ENCODE results near the gene NHLRC3. TPM values are rescaled to one million over a fixed set of nuclear protein-coding genes. Genes with fewer than 3 reads are reported as not detected.

The NHLRC3 gene
- total RNA-seq, 5 donors from 2014 or later (not counting 1 experiment from before 2014, with no cell fraction given) = 16.0 to 22.3 (median 21.8) TPM

DNA sequence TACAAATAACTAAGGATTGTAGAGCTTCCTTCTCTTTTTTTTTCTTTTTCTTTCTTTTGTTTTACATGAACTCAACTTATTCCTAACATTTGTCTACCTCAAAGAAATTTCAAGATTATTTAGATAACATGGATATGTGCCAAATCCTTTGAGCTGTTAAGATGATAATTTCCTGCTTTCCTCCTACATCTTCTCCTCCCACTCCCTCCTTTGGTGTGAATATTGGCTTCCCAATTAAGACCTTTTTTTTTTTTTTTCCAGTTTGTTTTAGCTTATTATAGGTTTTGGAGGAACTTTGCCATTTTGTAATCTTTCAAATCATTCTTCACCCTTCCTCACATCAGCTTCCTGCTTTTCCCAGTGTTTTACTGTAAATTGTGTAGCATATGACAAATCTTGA lies 10.6 kb downstream of the NHLRC3 start:
- no peaks in the 10 kb centered on the region for H3K27me3 Mint-ChIP-seq
- peaks cover 0 to 9% of the 10 kb centered on the region in 2 donors for H3K36me3 ChIP-seq (ENCODE audit: control insufficient read depth in 2 of 2, extremely low read depth in 1 of 2, insufficient read depth in 1 of 2, low read length in 1 of 2)
- H3K36me3 Mint-ChIP-seq = peaks cover 23% of the 10 kb centered on the region
- no peak overlapping the region for H3K4me3 ChIP-seq (ENCODE audit: control insufficient read depth in 1 of 2, extremely low read depth in 1 of 2, low read length in 1 of 2)
- no peak for ATAC-seq (replicated peaks in 1 of 4)
- H3K9me3 Mint-ChIP-seq = no peaks in the 10 kb centered on the region
- no peaks in the 10 kb centered on the region for H3K9me3 ChIP-seq
- ChIA-PET POLR2A (no interaction called here), CTCF (interaction anchor here (0.6 to 1.9 kb wide), 7 partner anchors 10 to 567 kb away, joined by 3 to 8 read pairs (median 5); partner anchors contain the start of gene PROSER1 (in 1 of the 2))
- no peak overlapping the region for H3K27ac ChIP-seq (ENCODE audit: low read length)
- no peaks in the 10 kb centered on the region for H3K4me1 ChIP-seq (ENCODE audit: control insufficient read depth in 1 of 2, extremely low read depth in 1 of 2, insufficient read depth in 2 of 2, low read length in 2 of 2)
- no peak overlapping the region for H3K4me3 Mint-ChIP-seq
- peaks cover 0 to 1% (median 0%) of the 10 kb centered on the region in 3 donors for H3K4me1 Mint-ChIP-seq
- no peak for DNase-seq
- no peaks in the 10 kb centered on the region for H3K27me3 ChIP-seq (replicated peaks in 1 of 2; ENCODE audit: control insufficient read depth in 2 of 2, extremely low read depth in 1 of 2, insufficient read depth in 2 of 2, low read length in 1 of 2)
- H3K27ac Mint-ChIP-seq = no peak overlapping the region

DNA sequence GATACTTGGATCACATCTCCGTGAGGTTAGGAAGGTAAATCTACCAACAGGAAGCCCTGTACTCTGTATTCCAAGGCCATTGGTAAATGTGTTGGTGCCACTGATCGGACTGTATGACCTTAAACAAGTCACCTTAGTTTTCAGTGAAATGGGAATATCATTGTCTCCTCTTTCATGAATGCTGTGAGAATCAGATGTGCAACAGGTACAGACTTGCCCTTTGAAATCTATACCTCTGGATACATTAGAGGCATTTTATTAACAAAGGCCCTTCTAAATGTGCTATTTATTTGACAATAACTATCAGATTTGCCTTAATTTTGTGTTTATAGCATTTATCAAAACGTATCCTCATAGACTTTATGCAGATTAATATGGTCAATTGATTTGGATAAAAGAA lies 11.0 kb downstream of the NHLRC3 start:
- POLR2A ChIA-PET = no interaction called here
- no peaks in the 10 kb centered on the region for H3K9me3 Mint-ChIP-seq
- no peaks in the 10 kb centered on the region for H3K27me3 ChIP-seq (replicated peaks in 1 of 2; ENCODE audit: control insufficient read depth in 2 of 2, extremely low read depth in 1 of 2, insufficient read depth in 2 of 2, low read length in 1 of 2)
- H3K36me3 ChIP-seq (ENCODE audit: control insufficient read depth in 2 of 2, extremely low read depth in 1 of 2, insufficient read depth in 1 of 2, low read length in 1 of 2) = peaks cover 0 to 5% of the 10 kb centered on the region in 2 donors
- no peaks in the 10 kb centered on the region for H3K4me1 ChIP-seq (ENCODE audit: control insufficient read depth in 1 of 2, extremely low read depth in 1 of 2, insufficient read depth in 2 of 2, low read length in 2 of 2)
- H3K4me1 Mint-ChIP-seq = peaks cover 3 to 5% (median 4%) of the 10 kb centered on the region in 3 donors
- no peak overlapping the region for H3K27ac ChIP-seq (ENCODE audit: low read length)
- ATAC-seq (replicated peaks in 1 of 4) = no peak
- 100% methylated on average over 1 of the region's 3 CpGs for WGBS (ENCODE audit: insufficient coverage)
- CTCF ChIA-PET = interaction anchor here in 1 of 2 donors (0.6 to 1.4 kb wide), 3 partner anchors 77 to 564 kb away, joined by 3 to 5 read pairs (median 5); no protein-coding TSS in a partner anchor
- no peaks in the 10 kb centered on the region for H3K9me3 ChIP-seq
- no peak overlapping the region for H3K4me3 ChIP-seq (ENCODE audit: control insufficient read depth in 1 of 2, extremely low read depth in 1 of 2, low read length in 1 of 2)
- DNase-seq = no peak
- no peak overlapping the region for H3K4me3 Mint-ChIP-seq
- H3K27ac Mint-ChIP-seq = no peak overlapping the region
- H3K36me3 Mint-ChIP-seq = peaks cover 23% of the 10 kb centered on the region
- H3K27me3 Mint-ChIP-seq = no peaks in the 10 kb centered on the region

GRCh38 chr13:39051157-39051556 lies 12.9 kb downstream of the NHLRC3 start:
- POLR2A ChIA-PET = no interaction called here
- Mint-ChIP-seq H3K9me3 (peaks cover 0 to 3% (median 3%) of the 10 kb centered on the region in 3 donors), H3K4me3 (no peak overlapping the region), H3K4me1 (peaks cover 6 to 10% (median 6%) of the 10 kb centered on the region in 3 donors), H3K27me3 (no peaks in the 10 kb centered on the region), H3K27ac (no peak overlapping the region), H3K36me3 (peaks cover 19% of the 10 kb centered on the region)
- ATAC-seq (replicated peaks in 1 of 4) (no peak), DNase-seq (peak in 1 of 35 experiments; percentile 54)
- Histone ChIP-seq H3K4me1 (ENCODE audit: control insufficient read depth in 1 of 2, extremely low read depth in 1 of 2, insufficient read depth in 2 of 2, low read length in 2 of 2) (no peaks in the 10 kb centered on the region), H3K27ac (ENCODE audit: low read length) (no peak overlapping the region), H3K27me3 (replicated peaks in 1 of 2; ENCODE audit: control insufficient read depth in 2 of 2, extremely low read depth in 1 of 2, insufficient read depth in 2 of 2, low read length in 1 of 2) (no peaks in the 10 kb centered on the region), H3K9me3 (no peaks in the 10 kb centered on the region), H3K36me3 (ENCODE audit: control insufficient read depth in 2 of 2, extremely low read depth in 1 of 2, insufficient read depth in 1 of 2, low read length in 1 of 2) (peaks cover 0 to 3% of the 10 kb centered on the region in 2 donors), H3K4me3 (ENCODE audit: control insufficient read depth in 1 of 2, extremely low read depth in 1 of 2, low read length in 1 of 2) (no peak overlapping the region)
- no CpG with 5 or more reads among the region's 1 CpG for WGBS (ENCODE audit: insufficient coverage)
- CTCF ChIA-PET = interaction anchor here (0.6 to 2.1 kb wide), 11 partner anchors 14 to 632 kb away, joined by 3 to 33 read pairs (median 4); partner anchors contain the start of gene PROSER1 (in 1 of the 2)

- H3K4me3 Mint-ChIP-seq = no peak overlapping the region
- H3K4me1 Mint-ChIP-seq = peaks cover 17 to 25% (median 21%) of the 10 kb centered on the region in 3 donors
- ChIA-PET POLR2A (no interaction called here), CTCF (no interaction called here)
- Histone ChIP-seq H3K27ac (ENCODE audit: low read length) (no peak overlapping the region), H3K4me3 (ENCODE audit: control insufficient read depth in 1 of 2, extremely low read depth in 1 of 2, low read length in 1 of 2) (no peak overlapping the region), H3K9me3 (no peaks in the 10 kb centered on the region), H3K36me3 (ENCODE audit: control insufficient read depth in 2 of 2, extremely low read depth in 1 of 2, insufficient read depth in 1 of 2, low read length in 1 of 2) (peaks cover 0 to 3% of the 10 kb centered on the region in 2 donors), H3K4me1 (ENCODE audit: control insufficient read depth in 1 of 2, extremely low read depth in 1 of 2, insufficient read depth in 2 of 2, low read length in 2 of 2) (no peaks in the 10 kb centered on the region), H3K27me3 (replicated peaks in 1 of 2; ENCODE audit: control insufficient read depth in 2 of 2, extremely low read depth in 1 of 2, insufficient read depth in 2 of 2, low read length in 1 of 2) (no peaks in the 10 kb centered on the region)
- 85% methylated on average over 5 of the region's 6 CpGs for WGBS (ENCODE audit: insufficient coverage)
- no peaks in the 10 kb centered on the region for H3K27me3 Mint-ChIP-seq
- ATAC-seq (replicated peaks in 1 of 4) = no peak
- no peak for DNase-seq
- H3K9me3 Mint-ChIP-seq = peaks cover 0 to 3% (median 3%) of the 10 kb centered on the region in 3 donors
- peaks cover 26% of the 10 kb centered on the region for H3K36me3 Mint-ChIP-seq
- no peak overlapping the region for H3K27ac Mint-ChIP-seq
Measured at GRCh38 chr13:39052944-39053343, 14.7 kb downstream of the NHLRC3 start.

DNA sequence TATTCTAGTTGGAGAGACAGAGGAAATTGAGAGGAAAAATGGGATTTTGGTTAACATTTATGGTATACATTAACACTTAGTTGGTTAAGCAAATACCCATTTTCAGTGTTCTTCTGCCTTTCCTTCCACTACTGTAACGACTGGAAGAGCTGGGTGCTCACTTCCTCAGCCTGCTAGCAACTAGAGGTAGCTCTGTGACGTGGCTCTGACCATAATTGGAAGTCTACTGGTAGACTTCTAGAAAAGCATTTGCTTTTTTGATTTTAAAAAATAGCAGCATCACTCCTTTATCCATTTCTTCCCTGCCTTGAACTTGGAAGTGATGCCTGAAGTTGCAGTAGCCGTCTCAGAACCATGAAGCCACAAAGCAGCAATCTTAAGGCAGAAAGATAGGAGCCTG lies 15.9 kb downstream of the NHLRC3 start:
- POLR2A ChIA-PET = no interaction called here
- Mint-ChIP-seq H3K4me3 (no peak overlapping the region), H3K27ac (no peak overlapping the region), H3K27me3 (no peaks in the 10 kb centered on the region), H3K9me3 (peaks cover 0 to 3% (median 3%) of the 10 kb centered on the region in 3 donors), H3K36me3 (peaks cover 26% of the 10 kb centered on the region), H3K4me1 (peaks cover 29 to 35% (median 32%) of the 10 kb centered on the region in 3 donors)
- no CpG with 5 or more reads among the region's 3 CpGs for WGBS (ENCODE audit: insufficient coverage)
- peaks cover 0 to 3% of the 10 kb centered on the region in 2 donors for H3K36me3 ChIP-seq (ENCODE audit: control insufficient read depth in 2 of 2, extremely low read depth in 1 of 2, insufficient read depth in 1 of 2, low read length in 1 of 2)
- H3K9me3 ChIP-seq = no peaks in the 10 kb centered on the region
- no peak for ATAC-seq (replicated peaks in 1 of 4)
- no peaks in the 10 kb centered on the region for H3K4me1 ChIP-seq (ENCODE audit: control insufficient read depth in 1 of 2, extremely low read depth in 1 of 2, insufficient read depth in 2 of 2, low read length in 2 of 2)
- H3K27ac ChIP-seq (ENCODE audit: low read length) = no peak overlapping the region
- DNase-seq = no peak
- no peak overlapping the region for H3K4me3 ChIP-seq (ENCODE audit: control insufficient read depth in 1 of 2, extremely low read depth in 1 of 2, low read length in 1 of 2)
- H3K27me3 ChIP-seq (replicated peaks in 1 of 2; ENCODE audit: control insufficient read depth in 2 of 2, extremely low read depth in 1 of 2, insufficient read depth in 2 of 2, low read length in 1 of 2) = no peaks in the 10 kb centered on the region
- CTCF ChIA-PET = interaction anchor here in 1 of 2 donors (0.6 kb wide), 1 partner anchor 599 kb away, joined by 4 read pairs; no protein-coding TSS in a partner anchor

DNA sequence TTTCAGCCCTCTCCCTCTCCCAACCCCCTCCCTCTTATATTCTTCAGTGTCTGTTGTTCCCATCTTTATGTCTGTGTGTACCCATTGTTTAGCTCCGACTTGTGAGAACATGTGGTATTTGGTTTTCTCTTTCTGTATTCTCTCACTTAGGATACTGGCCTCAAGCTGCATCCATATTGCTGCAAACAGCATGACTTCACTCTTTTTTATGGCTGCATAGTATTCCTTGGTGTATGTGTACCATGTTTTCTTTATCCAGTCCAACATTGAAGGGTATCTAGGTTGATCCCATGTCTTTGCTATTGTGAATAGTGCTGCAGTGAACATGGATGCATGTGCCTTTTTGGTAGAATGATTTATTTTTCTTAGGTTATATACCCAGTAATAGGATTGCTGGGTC lies 17.8 kb downstream of the NHLRC3 start:
- H3K4me3 ChIP-seq (ENCODE audit: control insufficient read depth in 1 of 2, extremely low read depth in 1 of 2, low read length in 1 of 2) = no peak overlapping the region
- POLR2A ChIA-PET = interaction anchor here in 1 of 2 donors (0.7 kb wide), 1 partner anchor 599 kb away, joined by 3 read pairs; no protein-coding TSS in a partner anchor
- CTCF ChIA-PET = interaction anchor here in 1 of 2 donors (1.2 kb wide), 1 partner anchor 560 kb away, joined by 3 read pairs; no protein-coding TSS in a partner anchor
- Mint-ChIP-seq H3K36me3 (peaks cover 35% of the 10 kb centered on the region), H3K27me3 (no peaks in the 10 kb centered on the region), H3K27ac (no peak overlapping the region), H3K4me3 (no peak overlapping the region), H3K4me1 (peaks cover 32 to 42% (median 35%) of the 10 kb centered on the region in 3 donors), H3K9me3 (peaks cover 3% of the 10 kb centered on the region in 3 donors)
- H3K36me3 ChIP-seq (ENCODE audit: control insufficient read depth in 2 of 2, extremely low read depth in 1 of 2, insufficient read depth in 1 of 2, low read length in 1 of 2) = peaks cover 0 to 3% of the 10 kb centered on the region in 2 donors
- H3K27ac ChIP-seq (ENCODE audit: low read length) = no peak overlapping the region
- DNase-seq (no peak), ATAC-seq (replicated peaks in 1 of 4) (no peak)
- no peaks in the 10 kb centered on the region for H3K4me1 ChIP-seq (ENCODE audit: control insufficient read depth in 1 of 2, extremely low read depth in 1 of 2, insufficient read depth in 2 of 2, low read length in 2 of 2)
- WGBS (ENCODE audit: insufficient coverage) = no CpG with 5 or more reads among the region's 1 CpG
- no peaks in the 10 kb centered on the region for H3K27me3 ChIP-seq (replicated peaks in 1 of 2; ENCODE audit: control insufficient read depth in 2 of 2, extremely low read depth in 1 of 2, insufficient read depth in 2 of 2, low read length in 1 of 2)
- no peaks in the 10 kb centered on the region for H3K9me3 ChIP-seq

Data from T-cell (primary cell).